ENCODE measurements around the gene SLC30A10. TPM values are rescaled to one million over a fixed set of nuclear protein-coding genes. Genes with fewer than 3 reads are reported as not detected.

SLC30A10 gene
- total and polyA plus RNA-seq, 2 donors (not counting 1 experiment from before 2014, with no cell fraction given) = 0.06 TPM; not detected in 1

- H3K4me1 ChIP-seq (ENCODE audit: control insufficient read depth in 2 of 2, insufficient read depth in 2 of 2, low read length in 2 of 2) = no peaks in the 10 kb centered on the region
- Mint-ChIP-seq H3K9me3 (ENCODE audit: insufficient read depth) (no peaks in the 10 kb centered on the region), H3K27me3 (peaks cover 9% of the 10 kb centered on the region), H3K27ac (no peak overlapping the region), H3K4me1 (no peaks in the 10 kb centered on the region), H3K4me3 (no peak overlapping the region)
- no peak overlapping the region for H2AFZ ChIP-seq (ENCODE audit: insufficient read depth, low read depth, low read length, poor library complexity, severe bottlenecking)
- no peak overlapping the region for H3K27ac ChIP-seq (ENCODE audit: low read length in 2 of 2)
- ChIA-PET POLR2A (no interaction called here), CTCF (interaction anchor here (0.7 kb wide), 1 partner anchor 892 kb away, joined by 3 read pairs; no protein-coding TSS in a partner anchor)
- H3K36me3 ChIP-seq (replicated peaks in 1 of 2; ENCODE audit: control extremely low read depth in 1 of 2, control insufficient read depth in 1 of 2, extremely low read depth in 1 of 2, insufficient read depth in 2 of 2, low read length in 1 of 2) = no peaks in the 10 kb centered on the region
- peaks cover 0 to 3% (median 0%) of the 10 kb centered on the region in 4 experiments for H3K27me3 ChIP-seq (replicated peaks in 1 of 4; ENCODE audit: control extremely low read depth in 1 of 4, control insufficient read depth in 3 of 4, insufficient read depth in 4 of 4, low read length in 3 of 4)
- intact Hi-C loops (cut with micrococcal nuclease) = no loop called here
- TF ChIP-seq, protein P1, sequence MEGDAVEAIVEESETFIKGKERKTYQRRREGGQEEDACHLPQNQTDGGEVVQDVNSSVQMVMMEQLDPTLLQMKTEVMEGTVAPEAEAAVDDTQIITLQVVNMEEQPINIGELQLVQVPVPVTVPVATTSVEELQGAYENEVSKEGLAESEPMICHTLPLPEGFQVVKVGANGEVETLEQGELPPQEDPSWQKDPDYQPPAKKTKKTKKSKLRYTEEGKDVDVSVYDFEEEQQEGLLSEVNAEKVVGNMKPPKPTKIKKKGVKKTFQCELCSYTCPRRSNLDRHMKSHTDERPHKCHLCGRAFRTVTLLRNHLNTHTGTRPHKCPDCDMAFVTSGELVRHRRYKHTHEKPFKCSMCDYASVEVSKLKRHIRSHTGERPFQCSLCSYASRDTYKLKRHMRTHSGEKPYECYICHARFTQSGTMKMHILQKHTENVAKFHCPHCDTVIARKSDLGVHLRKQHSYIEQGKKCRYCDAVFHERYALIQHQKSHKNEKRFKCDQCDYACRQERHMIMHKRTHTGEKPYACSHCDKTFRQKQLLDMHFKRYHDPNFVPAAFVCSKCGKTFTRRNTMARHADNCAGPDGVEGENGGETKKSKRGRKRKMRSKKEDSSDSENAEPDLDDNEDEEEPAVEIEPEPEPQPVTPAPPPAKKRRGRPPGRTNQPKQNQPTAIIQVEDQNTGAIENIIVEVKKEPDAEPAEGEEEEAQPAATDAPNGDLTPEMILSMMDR (IDR thresholded peaks at IDR 0.05) = no peak
- no peak for TF ChIP-seq EZH2 (IDR thresholded peaks at IDR 0.05; ENCODE audit: borderline replicate concordance, insufficient read depth, low read depth, low read length, poor library complexity, severe bottlenecking)
- no peak overlapping the region for H3K4me2 ChIP-seq (replicated peaks; ENCODE audit: low read depth, low read length, poor library complexity, severe bottlenecking)
- DNase-seq (no peak), ATAC-seq (ENCODE audit: low read depth) (no peak)
- H3K79me2 ChIP-seq (ENCODE audit: control insufficient read depth, insufficient read depth, low read length) = no peaks in the 10 kb centered on the region
- H4K20me1 ChIP-seq (ENCODE audit: control insufficient read depth, insufficient read depth, low read length, poor library complexity, severe bottlenecking) = no peaks in the 10 kb centered on the region
- H3K9me3 ChIP-seq (ENCODE audit: control extremely low read depth in 1 of 3, control insufficient read depth in 2 of 3, insufficient read depth in 1 of 3, low read length in 2 of 3) = no peaks in the 10 kb centered on the region
- no peak overlapping the region for H3K4me3 ChIP-seq (ENCODE audit: control extremely low read depth in 1 of 5, extremely low read depth in 1 of 5, insufficient read depth in 1 of 5, low read depth in 2 of 5, low read length in 4 of 5)
- no peak overlapping the region for H3K9ac ChIP-seq (ENCODE audit: low read length)
Measured at GRCh38 chr1:219913005-219913770, 15.2 kb downstream of the SLC30A10 start.

- no peak overlapping the region for H3K27ac ChIP-seq (ENCODE audit: low read length in 2 of 2)
- H3K4me3 Mint-ChIP-seq = no peak overlapping the region
- WGBS (ENCODE audit: insufficient coverage) = 86% methylated on average over 3 of the region's 6 CpGs
- H3K4me3 ChIP-seq (ENCODE audit: control extremely low read depth in 1 of 5, extremely low read depth in 1 of 5, insufficient read depth in 1 of 5, low read depth in 2 of 5, low read length in 4 of 5) = no peak overlapping the region
- no peaks in the 10 kb centered on the region for H3K79me2 ChIP-seq (ENCODE audit: control insufficient read depth, insufficient read depth, low read length)
- H3K4me2 ChIP-seq (replicated peaks; ENCODE audit: low read depth, low read length, poor library complexity, severe bottlenecking) = no peak overlapping the region
- H3K9me3 Mint-ChIP-seq (ENCODE audit: insufficient read depth) = no peaks in the 10 kb centered on the region
- no peaks in the 10 kb centered on the region for H3K9me3 ChIP-seq (ENCODE audit: control extremely low read depth in 1 of 3, control insufficient read depth in 2 of 3, insufficient read depth in 1 of 3, low read length in 2 of 3)
- no peak overlapping the region for H3K9ac ChIP-seq (ENCODE audit: low read length)
- no peak overlapping the region for H3K27ac Mint-ChIP-seq
- peaks cover 0 to 3% (median 1%) of the 10 kb centered on the region in 4 experiments for H3K27me3 ChIP-seq (replicated peaks in 1 of 4; ENCODE audit: control extremely low read depth in 1 of 4, control insufficient read depth in 3 of 4, insufficient read depth in 4 of 4, low read length in 3 of 4)
- peaks cover 13% of the 10 kb centered on the region for H3K27me3 Mint-ChIP-seq
- no peak overlapping the region for H2AFZ ChIP-seq (ENCODE audit: insufficient read depth, low read depth, low read length, poor library complexity, severe bottlenecking)
- POLR2A ChIA-PET = no interaction called here
- H3K36me3 ChIP-seq (replicated peaks in 1 of 2; ENCODE audit: control extremely low read depth in 1 of 2, control insufficient read depth in 1 of 2, extremely low read depth in 1 of 2, insufficient read depth in 2 of 2, low read length in 1 of 2) = no peaks in the 10 kb centered on the region
- no peak for DNase-seq
- intact Hi-C loops (cut with micrococcal nuclease) = no loop called here
- H3K4me1 ChIP-seq (ENCODE audit: control insufficient read depth in 2 of 2, insufficient read depth in 2 of 2, low read length in 2 of 2) = no peaks in the 10 kb centered on the region
- H3K4me1 Mint-ChIP-seq = peaks cover 3% of the 10 kb centered on the region
- ATAC-seq (ENCODE audit: low read depth) = no peak
- CTCF ChIA-PET = no interaction called here
- TF ChIP-seq, protein P1 (IDR thresholded peaks at IDR 0.05) = no peak
- no peak for TF ChIP-seq EZH2 (IDR thresholded peaks at IDR 0.05; ENCODE audit: borderline replicate concordance, insufficient read depth, low read depth, low read length, poor library complexity, severe bottlenecking)
- no peaks in the 10 kb centered on the region for H4K20me1 ChIP-seq (ENCODE audit: control insufficient read depth, insufficient read depth, low read length, poor library complexity, severe bottlenecking)
Measured at GRCh38 chr1:219910716-219911115, 17.6 kb downstream of the SLC30A10 start.
